GM13976 (cell line): ENCODE results near the gene ANXA6.

Experiments used
- DNase-seq: peaks from one replicate; pipeline ENCODE4 v3.0.0; 2012; ENCODE audit warnings: low spot score
- CTCF ChIP-seq: IDR thresholded peaks from 2 replicates; pipeline ENCODE4 v1.5.1; 2012; ENCODE audit warnings: borderline replicate concordance, mild to moderate bottlenecking; ENCODE audit not compliant: insufficient read depth; ENCODE audit errors: extremely low read depth, missing control alignments, control extremely low read depth
- in situ Hi-C: fragments of 300-500 bp; cut with MboI; formaldehyde crosslinking; loops from one replicate; pipeline ENCODE4 v1.12.0; 2022; ENCODE audit warnings: low sequenced_read_pairs, mixed read lengths, inconsistent platforms; ENCODE audit not compliant: unreplicated experiment

ANXA6 gene

GRCh38 chr5:151056379-151057325 lies 100.9 kb downstream of the ANXA6 start:
- DNase-seq, result no peak
- TF ChIP-seq CTCF, result no peak
- in situ Hi-C loops, result no loop called here

- in situ Hi-C loops, result no loop called here
- no peak for DNase-seq
- no peak for TF ChIP-seq CTCF
These were observed 102.2 kb downstream of the ANXA6 start for GRCh38 chr5:151055336-151055735.

GRCh38 chr5:151054709-151055108 lies 102.9 kb downstream of the ANXA6 start:
- in situ Hi-C loops, result loop anchor here (5.0 kb wide), 1 partner anchor 63 kb away; no protein-coding TSS in a partner anchor
- DNase-seq, result no peak
- no peak for TF ChIP-seq CTCF

GRCh38 chr5:151053796-151054462 lies 103.7 kb downstream of the ANXA6 start:
- TF ChIP-seq CTCF, result no peak
- in situ Hi-C loops, result loop anchor here (5.0 kb wide), 1 partner anchor 63 kb away; no protein-coding TSS in a partner anchor
- no peak for DNase-seq

- in situ Hi-C loops, result loop anchor here (5.0 kb wide), 1 partner anchor 64 kb away; no protein-coding TSS in a partner anchor
- no peak for TF ChIP-seq CTCF
- DNase-seq, result no peak
These were observed 104.7 kb downstream of the ANXA6 start for GRCh38 chr5:151052836-151053235.

GRCh38 chr5:151051931-151052608 lies 105.5 kb downstream of the ANXA6 start:
- no peak for TF ChIP-seq CTCF
- DNase-seq, result no peak
- in situ Hi-C loops, result loop anchor here (5.0 kb wide), 1 partner anchor 65 kb away; no protein-coding TSS in a partner anchor
